AG08396 (cell line): ENCODE data around the gene FAHD2B.
"Not testable (repeated sequence)": the region's sequence is repeated elsewhere in the genome, so short reads cannot be mapped to it uniquely, and the experiment has no call there.

ENCODE experiments used
- DNase-seq: peaks from one replicate; pipeline ENCODE4 v3.0.0; 2012; ENCODE audit warnings: low spot score, mixed read lengths

FAHD2B gene

DNA sequence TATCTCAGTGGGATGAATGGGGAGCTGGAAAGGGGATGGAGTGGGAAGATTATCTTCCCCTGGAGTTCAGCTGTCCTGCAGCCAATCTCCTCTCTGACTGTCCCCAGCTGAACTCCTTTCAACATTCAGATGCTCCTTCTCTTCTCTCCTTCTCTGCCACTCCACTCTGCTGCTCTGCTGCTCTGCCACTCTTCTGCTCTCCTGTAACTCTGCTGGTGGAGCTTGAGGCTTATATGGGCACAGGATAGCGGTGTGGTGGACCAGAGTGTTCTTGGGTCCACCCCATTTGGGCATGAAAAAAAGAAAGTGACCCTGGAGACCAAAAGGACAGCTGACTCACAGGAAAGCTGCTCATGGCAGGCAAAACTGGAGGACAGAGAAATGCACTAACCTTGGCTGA is 26.6 kb downstream of the FAHD2B start:
- no peak for DNase-seq

DNA sequence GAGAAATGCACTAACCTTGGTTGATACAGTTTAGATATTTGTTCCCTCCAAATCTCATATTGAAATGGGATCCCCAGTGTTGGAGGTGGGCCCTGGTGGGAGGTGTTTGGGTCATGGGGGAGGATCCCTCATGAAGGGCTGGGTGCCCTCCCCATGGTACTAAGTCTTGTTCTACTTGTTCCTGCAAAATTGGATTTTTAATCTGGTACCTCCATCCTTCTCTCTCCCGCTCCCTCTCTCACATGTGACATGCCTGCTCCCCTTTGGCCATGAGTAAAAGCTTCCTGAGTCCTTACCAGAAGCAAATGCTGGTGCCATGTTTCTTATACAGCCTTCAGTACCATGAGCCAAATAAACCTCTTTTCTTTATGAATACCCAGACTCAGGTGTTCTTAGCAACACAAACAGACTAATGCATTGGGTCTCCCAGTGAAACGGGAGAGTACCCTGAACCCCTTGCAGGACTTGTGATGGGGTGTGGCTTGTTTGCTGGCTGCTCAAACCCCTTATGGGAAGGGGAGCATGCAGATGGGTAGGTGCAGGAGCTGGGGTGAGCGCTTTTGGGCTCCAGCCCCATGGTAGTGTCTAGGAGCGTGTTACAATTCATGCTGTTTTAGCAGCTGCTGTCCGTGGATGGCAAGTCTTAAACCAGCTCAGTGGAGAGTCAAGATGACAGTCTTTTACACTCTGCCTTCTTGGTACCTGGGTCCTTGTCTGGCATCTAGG is 27.2 kb downstream of the FAHD2B start:
- DNase-seq = no peak

DNA sequence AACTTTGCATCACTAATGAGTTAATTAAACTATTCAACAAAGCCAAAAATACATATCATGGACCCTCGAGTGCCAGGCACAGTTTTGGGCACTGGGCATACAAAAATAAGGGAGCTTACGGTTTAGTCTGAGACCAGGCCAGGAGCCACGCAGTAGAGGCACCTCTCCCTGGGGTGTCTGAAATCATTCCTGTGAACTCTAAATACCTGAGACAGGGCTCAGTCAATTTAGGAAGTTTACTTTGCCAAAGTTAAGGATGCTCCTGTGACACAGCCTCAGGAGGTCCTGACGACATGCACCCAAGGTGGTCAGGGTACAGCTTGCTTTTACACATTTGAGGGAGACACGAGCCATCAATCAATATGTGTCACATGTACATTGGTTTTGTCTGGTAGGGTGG is 28.7 kb downstream of the FAHD2B start:
- DNase-seq = not testable (repeated sequence)

DNA sequence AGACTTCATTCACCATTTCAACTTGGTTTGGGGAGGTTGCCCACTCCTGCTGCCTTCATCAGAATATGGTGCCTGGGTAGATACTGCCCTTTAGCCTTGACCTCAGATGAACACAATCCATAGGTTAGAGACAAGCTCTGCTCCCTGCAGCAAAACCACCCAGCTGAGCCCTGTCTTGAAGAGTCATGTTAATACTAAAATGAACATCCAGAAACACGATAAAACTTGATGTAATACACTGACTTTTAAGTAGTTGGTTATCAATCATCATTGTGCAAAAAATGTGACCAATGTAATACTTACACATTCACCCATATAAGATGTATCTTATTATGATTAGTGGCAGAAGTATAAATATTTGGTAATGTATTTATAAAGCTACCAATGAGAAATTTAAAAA is 32.7 kb downstream of the FAHD2B start:
- DNase-seq = not testable (repeated sequence)

DNA sequence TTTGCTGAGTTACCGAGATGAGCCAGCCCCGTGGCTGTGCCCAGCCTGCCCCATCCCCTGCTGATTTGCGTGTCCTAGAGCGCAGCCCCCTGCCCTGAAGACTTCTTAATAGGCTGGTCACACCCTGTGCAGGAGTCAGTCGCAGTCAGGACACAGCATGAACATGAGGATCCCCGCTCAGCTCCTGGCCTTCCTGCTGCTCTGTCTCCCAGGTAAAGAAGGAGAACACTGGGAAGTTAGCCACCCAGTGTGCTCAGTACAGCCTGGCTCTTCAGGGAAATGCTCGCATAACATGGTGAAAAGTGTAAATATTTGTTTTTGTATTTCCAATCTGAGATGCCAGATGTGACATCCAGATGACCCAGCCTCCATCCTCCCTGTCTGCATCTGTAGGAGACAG is 34.9 kb downstream of the FAHD2B start:
- not testable (repeated sequence) for DNase-seq

DNA sequence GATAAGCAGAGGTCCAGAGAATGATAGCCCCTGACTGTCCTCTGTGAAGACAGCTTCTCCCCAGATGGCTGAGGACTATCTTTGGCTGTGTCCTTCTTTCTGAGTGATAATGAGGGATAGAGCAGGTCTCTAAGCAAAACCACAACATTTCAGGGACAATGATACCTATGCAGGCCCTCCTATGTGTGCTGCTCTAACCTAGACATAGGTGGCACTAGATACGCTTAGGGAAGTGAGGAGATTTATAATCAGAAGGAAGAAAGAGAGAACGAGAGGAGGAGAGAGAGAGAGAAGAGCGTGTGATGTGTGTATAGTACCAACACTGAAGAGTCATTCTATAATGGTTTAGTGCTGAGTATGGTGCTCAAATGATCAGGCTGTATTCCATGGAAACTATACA is 38.5 kb downstream of the FAHD2B start:
- not testable (repeated sequence) for DNase-seq

DNA sequence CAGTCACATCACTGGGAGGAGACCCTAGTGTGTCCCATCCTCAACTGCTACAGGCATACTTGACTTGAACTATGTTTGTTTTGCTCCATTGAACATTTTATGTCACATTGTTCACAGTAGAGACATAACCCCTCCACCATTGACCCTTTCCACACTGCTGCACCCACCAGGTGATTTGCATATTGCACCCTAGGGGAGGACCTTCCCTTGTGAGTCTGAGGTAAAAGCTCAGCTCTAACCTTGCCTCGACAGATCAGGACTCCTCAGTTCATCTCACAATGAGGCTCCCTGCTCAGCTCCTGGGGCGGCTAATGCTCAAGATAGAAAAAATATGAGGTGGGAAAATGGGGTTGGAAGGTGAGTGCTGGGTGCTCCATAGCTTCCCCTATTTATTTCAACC is 44.6 kb downstream of the FAHD2B start:
- not testable (repeated sequence) for DNase-seq

DNA sequence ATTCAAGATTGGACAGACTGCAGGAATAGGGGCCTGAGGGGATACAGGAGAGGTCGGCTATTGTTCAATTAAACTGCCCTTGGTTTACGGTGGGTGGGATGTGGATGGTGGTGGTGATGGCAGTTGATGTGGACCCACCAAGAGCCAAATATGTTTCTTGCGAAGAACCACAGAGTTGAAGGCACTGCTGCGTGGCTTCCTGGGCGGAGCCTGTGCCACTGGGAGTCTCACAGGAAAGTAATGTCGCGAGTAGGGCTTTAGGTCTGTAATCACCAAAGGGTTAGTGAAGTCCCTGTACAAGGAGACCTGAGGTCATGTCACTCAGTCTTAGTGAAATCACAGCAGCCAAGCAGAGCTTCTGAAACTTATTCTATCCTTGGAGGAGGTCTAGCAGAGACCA is 46.2 kb downstream of the FAHD2B start:
- not testable (repeated sequence) for DNase-seq

DNA sequence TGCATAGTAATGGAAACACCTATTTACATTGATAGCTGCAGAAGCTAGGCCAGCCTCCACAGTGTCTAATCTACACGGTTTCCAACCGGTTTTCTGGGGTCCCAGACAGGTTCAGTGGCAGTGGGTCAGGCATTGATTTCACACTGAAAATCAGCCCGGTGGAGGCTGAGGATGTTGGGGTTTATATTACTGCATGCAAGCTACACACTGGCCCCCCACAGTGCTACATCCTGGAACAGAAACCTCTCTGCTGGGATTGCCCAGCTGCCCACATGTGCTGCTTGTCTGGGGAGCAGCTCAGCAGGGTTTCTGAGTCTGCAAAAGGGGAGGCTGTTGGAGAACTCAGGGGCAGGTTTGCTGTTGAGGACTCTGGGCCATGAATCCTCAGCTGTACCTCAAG is 48.0 kb downstream of the FAHD2B start:
- DNase-seq = not testable (repeated sequence)

DNA sequence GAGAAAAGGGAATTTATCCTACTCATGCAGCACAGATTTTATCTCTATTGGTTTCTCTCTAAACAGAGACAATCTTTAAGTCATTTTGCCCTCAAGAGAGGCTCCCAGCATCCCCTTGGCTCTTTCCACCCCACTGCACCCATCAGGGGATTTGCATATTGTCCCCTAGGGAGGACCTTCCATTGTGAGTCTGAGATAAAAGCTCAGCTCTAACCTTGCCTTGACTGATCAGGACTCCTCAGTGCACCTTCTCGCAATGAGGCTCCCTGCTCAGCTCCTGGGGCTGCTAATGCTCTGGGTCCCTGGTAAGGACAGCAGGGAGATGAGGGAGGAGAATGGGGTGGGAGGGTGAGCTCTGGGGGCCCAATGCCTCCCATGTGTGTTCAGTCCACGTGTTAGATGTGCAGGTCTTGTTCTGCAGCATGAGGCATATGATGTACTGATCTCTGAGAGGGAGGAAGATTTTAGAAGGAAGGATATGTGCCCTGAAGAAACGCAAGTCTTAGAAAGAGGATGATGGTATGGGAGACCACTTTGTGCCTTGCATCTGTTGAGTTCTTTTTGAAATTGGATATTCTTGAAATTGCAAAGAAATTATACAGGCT is 48.7 kb downstream of the FAHD2B start:
- not testable (repeated sequence) for DNase-seq
